ENCODE measurements around the gene DOCK9. TPM values are rescaled to one million over a fixed set of nuclear protein-coding genes. Genes with fewer than 3 reads are reported as not detected.

The DOCK9 gene
- total and polyA plus RNA-seq, 2 donors (not counting 1 experiment from before 2014, with no cell fraction given), result 18.2 TPM

GRCh38 chr13:98837896-98838295 lies 140.0 kb downstream of the DOCK9 start:
- no peaks in the 10 kb centered on the region for H3K79me2 ChIP-seq (ENCODE audit: control insufficient read depth, insufficient read depth, low read length)
- H3K4me2 ChIP-seq (ENCODE audit: extremely low read depth, insufficient read depth, low read length), result no peak overlapping the region
- no peaks in the 10 kb centered on the region for H3K36me3 ChIP-seq (ENCODE audit: control insufficient read depth, insufficient read depth, low read length)
- no peaks in the 10 kb centered on the region for H3K4me1 ChIP-seq (ENCODE audit: control insufficient read depth, extremely low read depth, insufficient read depth, low read length)
- no peak for TF ChIP-seq EZH2 (IDR thresholded peaks at IDR 0.05; ENCODE audit: low read length, missing control alignments)
- TF ChIP-seq CTCF (conservative IDR thresholded peaks at IDR 0.05 in 1 of 2, IDR thresholded peaks at IDR 0.05 in 1 of 2; ENCODE audit: low read depth in 1 of 2, low read length in 2 of 2), result no peak
- H3K27me3 ChIP-seq (ENCODE audit: control insufficient read depth, insufficient read depth, low read length), result no peaks in the 10 kb centered on the region
- no peak overlapping the region for H3K27ac ChIP-seq (ENCODE audit: insufficient read depth, low read length)
- H3K9ac ChIP-seq (ENCODE audit: insufficient read depth, low read length), result no peak overlapping the region
- H4K20me1 ChIP-seq (ENCODE audit: control insufficient read depth, extremely low read depth, insufficient read depth, low read length), result no peaks in the 10 kb centered on the region
- no peak overlapping the region for H2AFZ ChIP-seq (ENCODE audit: low read length)
- H3K4me3 ChIP-seq (replicated peaks in 1 of 4; ENCODE audit: control extremely low read depth in 1 of 4, insufficient read depth in 1 of 4, low read depth in 3 of 4, low read length in 4 of 4), result no peak overlapping the region
- H3K9me3 ChIP-seq (ENCODE audit: control insufficient read depth, insufficient read depth, low read depth, low read length), result no peaks in the 10 kb centered on the region
- DNase-seq (ENCODE audit: low read depth in 2 of 2), result no peak

- H3K4me2 ChIP-seq (ENCODE audit: extremely low read depth, insufficient read depth, low read length), result no peak overlapping the region
- no peaks in the 10 kb centered on the region for H3K4me1 ChIP-seq (ENCODE audit: control insufficient read depth, extremely low read depth, insufficient read depth, low read length)
- H3K27ac ChIP-seq (ENCODE audit: insufficient read depth, low read length), result no peak overlapping the region
- H3K9ac ChIP-seq (ENCODE audit: insufficient read depth, low read length), result no peak overlapping the region
- H3K27me3 ChIP-seq (ENCODE audit: control insufficient read depth, insufficient read depth, low read length), result no peaks in the 10 kb centered on the region
- no peaks in the 10 kb centered on the region for H3K36me3 ChIP-seq (ENCODE audit: control insufficient read depth, insufficient read depth, low read length)
- no peaks in the 10 kb centered on the region for H3K79me2 ChIP-seq (ENCODE audit: control insufficient read depth, insufficient read depth, low read length)
- H4K20me1 ChIP-seq (ENCODE audit: control insufficient read depth, extremely low read depth, insufficient read depth, low read length), result no peaks in the 10 kb centered on the region
- no peak for DNase-seq (ENCODE audit: low read depth in 2 of 2)
- H3K4me3 ChIP-seq (replicated peaks in 1 of 4; ENCODE audit: control extremely low read depth in 1 of 4, insufficient read depth in 1 of 4, low read depth in 3 of 4, low read length in 4 of 4), result no peak overlapping the region
- H3K9me3 ChIP-seq (ENCODE audit: control insufficient read depth, insufficient read depth, low read depth, low read length), result no peaks in the 10 kb centered on the region
- TF ChIP-seq CTCF (conservative IDR thresholded peaks at IDR 0.05 in 1 of 2, IDR thresholded peaks at IDR 0.05 in 1 of 2; ENCODE audit: low read depth in 1 of 2, low read length in 2 of 2), result no peak
- no peak for TF ChIP-seq EZH2 (IDR thresholded peaks at IDR 0.05; ENCODE audit: low read length, missing control alignments)
- H2AFZ ChIP-seq (ENCODE audit: low read length), result no peak overlapping the region
Observed at GRCh38 chr13:98835156-98835555, 142.7 kb downstream of the DOCK9 start.

GRCh38 chr13:98834254-98834960 lies 143.5 kb downstream of the DOCK9 start:
- H3K4me3 ChIP-seq (replicated peaks in 1 of 4; ENCODE audit: control extremely low read depth in 1 of 4, insufficient read depth in 1 of 4, low read depth in 3 of 4, low read length in 4 of 4), result no peak overlapping the region
- H4K20me1 ChIP-seq (ENCODE audit: control insufficient read depth, extremely low read depth, insufficient read depth, low read length), result no peaks in the 10 kb centered on the region
- H3K27ac ChIP-seq (ENCODE audit: insufficient read depth, low read length), result no peak overlapping the region
- no peaks in the 10 kb centered on the region for H3K36me3 ChIP-seq (ENCODE audit: control insufficient read depth, insufficient read depth, low read length)
- H3K9ac ChIP-seq (ENCODE audit: insufficient read depth, low read length), result no peak overlapping the region
- H3K79me2 ChIP-seq (ENCODE audit: control insufficient read depth, insufficient read depth, low read length), result no peaks in the 10 kb centered on the region
- H3K4me2 ChIP-seq (ENCODE audit: extremely low read depth, insufficient read depth, low read length), result no peak overlapping the region
- H3K27me3 ChIP-seq (ENCODE audit: control insufficient read depth, insufficient read depth, low read length), result no peaks in the 10 kb centered on the region
- H2AFZ ChIP-seq (ENCODE audit: low read length), result no peak overlapping the region
- H3K9me3 ChIP-seq (ENCODE audit: control insufficient read depth, insufficient read depth, low read depth, low read length), result no peaks in the 10 kb centered on the region
- H3K4me1 ChIP-seq (ENCODE audit: control insufficient read depth, extremely low read depth, insufficient read depth, low read length), result no peaks in the 10 kb centered on the region
- no peak for DNase-seq (ENCODE audit: low read depth in 2 of 2)
- TF ChIP-seq CTCF (conservative IDR thresholded peaks at IDR 0.05 in 1 of 2, IDR thresholded peaks at IDR 0.05 in 1 of 2; ENCODE audit: low read depth in 1 of 2, low read length in 2 of 2) (no peak), EZH2 (IDR thresholded peaks at IDR 0.05; ENCODE audit: low read length, missing control alignments) (no peak)
